ENCODE data around the gene EIF5B.
A peak's percentile ranks its signal among the peaks of the same experiment; 100 is the strongest.

Gene EIF5B

GRCh38 chr2:99374747-99375146, 37.6 kb downstream of the EIF5B start:
- no peak for DNase-seq

- peak in 1 of 5 experiments; percentile 8 for DNase-seq
These were observed 39.2 kb downstream of the EIF5B start for GRCh38 chr2:99376254-99376864.

- peak in 1 of 5 experiments; percentile 42 for DNase-seq
These were observed 40.7 kb downstream of the EIF5B start for GRCh38 chr2:99377879-99378278.

GRCh38 chr2:99380376-99381010, 43.3 kb downstream of the EIF5B start:
- DNase-seq, result peak in 1 of 5 experiments; percentile 19

- DNase-seq, result no peak
These were observed 45.0 kb downstream of the EIF5B start for GRCh38 chr2:99382143-99382542.

- no peak for DNase-seq
These were observed 48.8 kb downstream of the EIF5B start for GRCh38 chr2:99386011-99386410.

GRCh38 chr2:99388892-99389291, 51.7 kb downstream of the EIF5B start:
- DNase-seq, result no peak

GRCh38 chr2:99389371-99389770, 52.2 kb downstream of the EIF5B start:
- DNase-seq, result no peak

- DNase-seq, result no peak
These were observed 52.8 kb downstream of the EIF5B start for GRCh38 chr2:99389946-99390345.

GRCh38 chr2:99395589-99396130, 58.5 kb downstream of the EIF5B start:
- DNase-seq, result no peak

GRCh38 chr2:99397266-99397920, 60.2 kb downstream of the EIF5B start:
- no peak for DNase-seq

- DNase-seq, result no peak
These were observed 61.1 kb downstream of the EIF5B start for GRCh38 chr2:99398303-99398702.

- no peak for DNase-seq
These were observed 61.9 kb downstream of the EIF5B start for GRCh38 chr2:99399063-99399462.

- DNase-seq, result no peak
These were observed 62.6 kb downstream of the EIF5B start for GRCh38 chr2:99399795-99400194.

- DNase-seq, result no peak
These were observed 64.7 kb downstream of the EIF5B start for GRCh38 chr2:99401841-99402240.

GRCh38 chr2:99403084-99403483, 65.9 kb downstream of the EIF5B start:
- DNase-seq, result no peak

GRCh38 chr2:99403524-99403923, 66.3 kb downstream of the EIF5B start:
- peak in 1 of 5 experiments; percentile 19 for DNase-seq

GRCh38 chr2:99404039-99404796, 67.0 kb downstream of the EIF5B start:
- DNase-seq, result no peak

- no peak for DNase-seq
These were observed 67.8 kb downstream of the EIF5B start for GRCh38 chr2:99404797-99405669.

- no peak for DNase-seq
These were observed 68.9 kb downstream of the EIF5B start for GRCh38 chr2:99406137-99406536.

- DNase-seq, result no peak
These were observed 73.1 kb downstream of the EIF5B start for GRCh38 chr2:99410276-99410675.

GRCh38 chr2:99414566-99414965, 77.4 kb downstream of the EIF5B start:
- DNase-seq, result no peak
